ENCODE measurements around the gene DPYD. TPM values are rescaled to one million over a fixed set of nuclear protein-coding genes. Genes with fewer than 3 reads are reported as not detected.

The DPYD gene
- total RNA-seq, 2 donors from 2014 or later = 52.3 to 53.6 TPM

DNA sequence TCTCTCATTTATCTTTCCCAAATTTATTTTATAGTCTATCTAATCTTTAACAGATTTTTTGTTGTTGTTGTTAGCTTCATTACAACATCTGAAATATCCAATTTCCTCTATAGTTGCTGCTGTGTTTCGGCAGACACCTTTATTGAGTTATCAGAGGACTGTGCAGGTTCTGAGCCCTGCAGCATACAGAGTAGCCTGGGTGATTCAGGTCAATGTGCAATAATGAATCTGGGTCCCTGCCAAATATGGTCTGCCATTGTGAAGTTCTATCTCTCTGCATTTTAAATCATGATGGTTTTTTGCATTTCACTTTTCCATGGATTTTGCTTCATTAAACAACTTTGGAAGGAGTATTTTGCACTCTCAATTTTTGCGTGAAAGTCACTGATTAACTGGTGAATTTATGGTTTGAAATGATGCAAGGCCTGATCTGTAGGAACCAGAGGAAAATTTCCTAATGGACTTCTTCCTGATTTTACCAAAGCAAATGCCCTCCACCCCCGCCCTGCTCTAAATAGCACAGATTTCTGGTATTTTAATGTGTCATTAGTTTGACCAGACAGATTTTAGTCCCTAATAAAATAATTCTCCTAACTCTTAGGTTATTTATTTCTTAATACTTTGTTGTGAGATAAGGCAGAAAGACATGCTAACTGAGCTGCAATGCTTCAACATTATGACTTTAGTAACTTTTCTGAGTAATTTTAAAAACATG lies 797.0 kb downstream of the DPYD start:
- no peaks in the 10 kb centered on the region for H3K36me3 Mint-ChIP-seq (ENCODE audit: low read depth)
- DNase-seq = no peak

DNA sequence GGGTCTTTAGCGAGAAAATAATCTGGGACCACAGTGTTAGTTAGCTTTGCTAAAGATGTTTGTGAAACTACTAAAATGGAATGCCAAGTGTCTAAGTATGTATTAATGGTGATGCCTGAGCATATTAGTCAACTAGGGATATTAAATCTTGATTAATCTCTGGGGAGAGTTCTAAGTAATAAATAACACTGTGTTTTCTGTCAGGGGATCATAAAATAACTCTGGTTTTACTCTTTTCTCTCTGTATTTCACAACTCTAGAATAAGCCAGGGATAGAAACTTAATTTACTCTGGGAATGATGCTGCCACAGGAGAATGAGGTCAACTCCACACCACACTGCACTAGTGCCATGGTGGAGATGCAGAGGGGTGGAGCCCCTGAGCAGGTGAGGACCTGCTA lies 800.0 kb downstream of the DPYD start:
- H3K9me3 ChIP-seq (ENCODE audit: control insufficient read depth, low read length, poor library complexity, severe bottlenecking) = no peaks in the 10 kb centered on the region
- Mint-ChIP-seq H3K27ac (no peak overlapping the region), H3K4me3 (no peak overlapping the region), H3K27me3 (no peaks in the 10 kb centered on the region), H3K36me3 (ENCODE audit: low read depth) (no peaks in the 10 kb centered on the region), H3K4me1 (no peaks in the 10 kb centered on the region)
- ATAC-seq (no peak), DNase-seq (no peak)

More for the DNA sequence above, 797.0 kb downstream of the DPYD start:
- H3K9me3 ChIP-seq (ENCODE audit: control insufficient read depth, low read length, poor library complexity, severe bottlenecking) = no peaks in the 10 kb centered on the region
- no peak for ATAC-seq
- H3K27ac Mint-ChIP-seq = no peak overlapping the region
- no peaks in the 10 kb centered on the region for H3K27me3 Mint-ChIP-seq
- peaks cover 2% of the 10 kb centered on the region for H3K4me1 Mint-ChIP-seq
- H3K4me3 Mint-ChIP-seq = no peak overlapping the region

DNA sequence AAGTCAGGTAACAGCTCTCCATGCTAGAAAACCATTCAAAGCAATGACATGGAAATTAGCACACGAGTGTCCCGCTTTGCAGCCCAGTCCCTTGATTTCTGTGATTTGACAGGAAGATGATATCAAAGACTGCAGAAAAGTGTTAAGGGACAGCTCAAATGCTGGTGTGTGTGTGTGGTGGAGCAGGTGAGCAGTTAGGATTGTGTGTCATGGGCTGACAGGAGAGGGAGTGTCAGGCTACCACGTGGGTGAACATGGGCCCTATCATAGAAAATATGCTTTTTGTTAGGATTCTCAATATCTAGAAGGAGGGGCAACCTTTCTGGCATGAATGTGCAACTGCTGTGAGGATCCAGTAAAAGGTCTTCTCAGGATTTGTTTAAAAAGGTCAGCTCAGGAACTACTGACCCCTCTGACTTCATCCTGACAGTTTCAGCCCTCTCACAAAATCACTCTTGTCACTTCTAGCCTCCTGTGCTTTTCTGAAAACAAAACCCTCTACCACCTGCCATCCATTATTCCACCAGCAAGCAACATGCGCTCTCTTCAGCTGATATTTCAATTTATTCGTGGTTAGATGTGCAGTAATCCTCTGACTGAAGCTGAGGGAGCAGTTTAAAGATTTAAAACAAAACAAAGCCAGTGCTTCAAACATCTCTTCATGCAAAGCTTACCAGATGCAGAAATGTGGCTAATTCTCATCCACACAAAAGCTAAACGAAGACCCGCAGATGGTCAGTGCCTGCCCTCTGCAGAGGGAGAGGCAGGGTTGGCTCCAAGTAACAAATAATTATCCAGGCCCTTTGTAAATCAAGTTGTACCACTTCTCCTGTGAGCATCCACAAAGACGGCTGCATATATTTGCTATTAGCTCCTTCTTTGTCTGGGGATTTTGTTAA lies 801.3 kb downstream of the DPYD start:
- DNase-seq = no peak
- Mint-ChIP-seq H3K4me3 (no peak overlapping the region), H3K4me1 (no peaks in the 10 kb centered on the region), H3K27ac (no peak overlapping the region), H3K27me3 (no peaks in the 10 kb centered on the region), H3K36me3 (ENCODE audit: low read depth) (no peaks in the 10 kb centered on the region)
- no peaks in the 10 kb centered on the region for H3K9me3 ChIP-seq (ENCODE audit: control insufficient read depth, low read length, poor library complexity, severe bottlenecking)
- ATAC-seq = no peak

DNA sequence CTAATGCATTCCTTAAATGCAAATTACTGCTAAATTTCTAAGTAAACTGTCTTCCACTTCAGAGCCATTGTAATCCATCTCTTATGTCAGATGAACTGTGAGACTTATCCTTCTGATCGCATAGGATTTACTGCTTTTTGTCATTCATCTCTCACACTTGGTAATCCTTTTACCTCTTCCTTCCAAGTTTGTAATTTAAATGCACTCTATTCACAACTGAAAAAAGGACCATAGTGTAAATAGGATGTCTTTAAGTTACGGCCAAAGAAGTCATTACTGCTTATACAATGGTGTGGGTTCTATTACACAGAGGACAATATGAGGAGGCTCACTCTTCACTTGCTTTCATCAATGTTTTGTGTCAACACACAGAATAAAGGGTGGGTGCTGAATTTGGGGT lies 806.0 kb downstream of the DPYD start:
- Mint-ChIP-seq H3K27me3 (no peaks in the 10 kb centered on the region), H3K36me3 (ENCODE audit: low read depth) (peaks cover 2% of the 10 kb centered on the region), H3K4me1 (no peaks in the 10 kb centered on the region), H3K27ac (no peak overlapping the region), H3K4me3 (no peak overlapping the region)
- no peak for DNase-seq
- H3K9me3 ChIP-seq (ENCODE audit: control insufficient read depth, low read length, poor library complexity, severe bottlenecking) = no peaks in the 10 kb centered on the region
- no peak for ATAC-seq

DNA sequence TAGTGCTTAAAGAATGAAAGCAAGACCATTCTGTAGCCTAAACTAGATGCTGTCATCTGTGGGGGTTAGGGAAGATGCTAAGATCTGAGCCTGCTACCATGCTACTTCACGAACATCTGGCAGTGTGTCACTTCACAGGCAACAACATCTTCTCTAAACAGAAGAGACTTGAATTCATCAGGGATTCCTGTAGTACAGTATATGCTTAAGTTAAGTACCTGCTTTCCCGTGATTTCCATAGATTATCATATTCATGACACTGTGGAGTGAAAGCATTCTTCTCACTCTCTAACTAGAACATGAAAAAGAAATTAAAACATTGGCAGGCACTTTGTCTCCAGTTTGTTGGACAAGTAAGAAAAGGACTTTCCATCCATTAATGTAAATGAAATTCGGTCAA lies 808.4 kb downstream of the DPYD start:
- DNase-seq (no peak), ATAC-seq (no peak)
- H3K9me3 ChIP-seq (ENCODE audit: control insufficient read depth, low read length, poor library complexity, severe bottlenecking) = no peaks in the 10 kb centered on the region
- Mint-ChIP-seq H3K36me3 (ENCODE audit: low read depth) (peaks cover 2% of the 10 kb centered on the region), H3K27me3 (no peaks in the 10 kb centered on the region), H3K4me1 (no peaks in the 10 kb centered on the region), H3K4me3 (no peak overlapping the region), H3K27ac (no peak overlapping the region)

DNA sequence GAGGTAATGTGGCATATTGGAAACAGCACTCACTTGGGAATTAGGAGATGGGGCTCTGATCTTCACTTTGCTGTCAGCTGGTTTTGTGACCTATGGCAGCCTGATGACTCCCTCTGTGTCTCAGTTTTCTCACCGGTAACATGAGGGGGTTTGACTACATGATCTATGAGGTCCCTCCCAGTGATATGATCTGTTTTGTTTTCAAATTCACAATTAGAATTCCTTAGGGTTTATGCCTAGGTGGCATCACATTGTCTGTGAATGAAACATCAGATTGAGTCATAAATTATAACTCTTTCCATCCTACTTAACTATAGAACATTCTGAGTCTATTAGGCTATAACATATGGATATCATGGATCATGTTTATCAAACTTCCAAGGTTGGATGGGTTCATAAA lies 812.7 kb downstream of the DPYD start:
- Mint-ChIP-seq H3K27ac (no peak overlapping the region), H3K4me3 (no peak overlapping the region), H3K4me1 (peaks cover 3% of the 10 kb centered on the region), H3K27me3 (no peaks in the 10 kb centered on the region), H3K36me3 (ENCODE audit: low read depth) (peaks cover 4% of the 10 kb centered on the region)
- ATAC-seq = no peak
- no peaks in the 10 kb centered on the region for H3K9me3 ChIP-seq (ENCODE audit: control insufficient read depth, low read length, poor library complexity, severe bottlenecking)
- DNase-seq = no peak

DNA sequence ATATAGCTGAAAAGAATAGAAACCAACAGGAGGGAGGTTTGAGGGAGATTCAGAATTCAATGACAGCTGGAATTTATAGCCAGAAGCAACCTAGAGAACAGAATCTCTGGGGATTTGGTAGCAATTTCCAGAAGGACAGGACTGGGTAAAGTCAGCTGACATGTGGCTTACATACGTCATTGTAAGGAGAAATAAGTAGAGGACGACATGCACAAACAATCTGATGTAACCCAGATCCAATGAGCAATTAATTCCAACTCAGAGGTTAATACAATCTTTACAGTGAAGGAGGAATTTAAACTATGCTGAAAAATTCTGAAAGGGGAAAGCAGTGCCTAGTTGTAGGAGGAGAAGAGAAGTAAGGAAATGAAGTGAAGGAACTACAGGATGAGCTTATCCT lies 815.3 kb downstream of the DPYD start:
- Mint-ChIP-seq H3K27me3 (no peaks in the 10 kb centered on the region), H3K4me1 (peaks cover 3% of the 10 kb centered on the region), H3K27ac (no peak overlapping the region), H3K36me3 (ENCODE audit: low read depth) (peaks cover 2% of the 10 kb centered on the region), H3K4me3 (no peak overlapping the region)
- H3K9me3 ChIP-seq (ENCODE audit: control insufficient read depth, low read length, poor library complexity, severe bottlenecking) = no peaks in the 10 kb centered on the region
- DNase-seq (no peak), ATAC-seq (no peak)

DNA sequence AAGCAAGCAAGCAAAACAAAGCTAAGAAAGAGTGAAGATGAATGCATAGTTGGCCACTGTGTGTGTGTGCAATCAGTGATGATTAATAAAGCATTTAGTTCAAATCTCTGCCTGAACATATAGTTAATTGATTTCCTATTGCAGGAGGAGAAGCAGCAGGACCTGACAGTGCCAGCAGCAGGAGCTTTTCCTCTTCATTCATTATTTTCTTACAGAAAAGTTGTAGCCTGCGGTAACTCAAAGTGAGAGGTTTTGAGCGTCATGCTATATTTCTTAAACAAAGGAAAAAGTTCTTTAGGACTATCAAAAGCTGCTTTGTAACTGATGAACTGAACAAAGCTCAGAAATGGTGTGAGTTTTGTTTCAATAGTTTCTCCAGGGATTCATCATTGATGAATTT lies 819.3 kb downstream of the DPYD start:
- H3K4me1 Mint-ChIP-seq = peaks cover 5% of the 10 kb centered on the region
- H3K4me3 Mint-ChIP-seq = no peak overlapping the region
- peaks cover 6% of the 10 kb centered on the region for H3K36me3 Mint-ChIP-seq (ENCODE audit: low read depth)
- H3K9me3 ChIP-seq (ENCODE audit: control insufficient read depth, low read length, poor library complexity, severe bottlenecking) = no peaks in the 10 kb centered on the region
- no peak for DNase-seq
- H3K27me3 Mint-ChIP-seq = no peaks in the 10 kb centered on the region
- no peak overlapping the region for H3K27ac Mint-ChIP-seq
- no peak for ATAC-seq

DNA sequence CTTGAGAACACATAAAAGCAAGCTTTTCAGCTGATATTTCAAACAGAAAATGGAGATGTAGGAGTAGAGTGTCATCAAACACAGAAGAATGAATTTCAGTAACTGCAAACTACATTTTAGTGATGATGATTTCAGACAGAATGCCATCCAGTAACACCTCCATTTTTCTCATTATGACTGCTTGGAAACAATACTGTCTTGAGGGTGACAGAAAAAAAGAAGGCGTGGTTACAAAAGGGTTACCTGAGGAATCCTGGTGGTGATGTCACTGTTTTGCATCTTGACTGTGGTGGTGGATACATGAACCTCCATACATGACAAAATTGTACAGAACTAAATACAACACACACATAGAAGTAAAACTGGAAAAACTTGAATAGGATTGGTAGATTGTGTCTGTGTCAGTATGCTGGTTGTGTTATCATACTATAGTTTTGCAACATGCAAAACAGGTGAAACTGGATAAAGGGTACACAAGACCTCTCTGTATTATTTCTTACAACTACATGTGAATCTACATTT lies 823.4 kb downstream of the DPYD start:
- H3K36me3 Mint-ChIP-seq (ENCODE audit: low read depth) = peaks cover 4% of the 10 kb centered on the region
- H3K27ac Mint-ChIP-seq = no peak overlapping the region
- H3K27me3 Mint-ChIP-seq = no peaks in the 10 kb centered on the region
- peaks cover 2% of the 10 kb centered on the region for H3K4me1 Mint-ChIP-seq
- no peaks in the 10 kb centered on the region for H3K9me3 ChIP-seq (ENCODE audit: control insufficient read depth, low read length, poor library complexity, severe bottlenecking)
- no peak for ATAC-seq
- no peak for DNase-seq
- no peak overlapping the region for H3K4me3 Mint-ChIP-seq

DNA sequence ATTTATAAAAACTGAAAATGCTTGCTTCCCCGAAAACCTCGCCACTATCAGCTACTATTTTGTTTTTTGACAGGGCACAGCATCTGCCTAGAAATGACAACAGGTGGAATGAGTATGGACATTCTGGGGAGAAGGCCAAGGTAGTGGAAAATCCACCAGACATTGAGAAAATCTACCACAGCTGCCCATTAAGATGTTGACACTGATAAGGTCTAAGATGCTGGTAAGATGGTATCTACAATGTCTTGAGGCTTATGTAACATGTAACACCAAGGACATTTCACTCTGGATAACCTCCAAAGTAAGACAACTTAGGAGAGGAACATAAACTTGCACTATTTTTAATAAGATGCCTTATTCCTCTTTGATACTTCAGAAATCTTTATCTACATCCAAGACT lies 825.1 kb downstream of the DPYD start:
- no peaks in the 10 kb centered on the region for H3K27me3 Mint-ChIP-seq
- H3K4me3 Mint-ChIP-seq = no peak overlapping the region
- no peak for ATAC-seq

DNA sequence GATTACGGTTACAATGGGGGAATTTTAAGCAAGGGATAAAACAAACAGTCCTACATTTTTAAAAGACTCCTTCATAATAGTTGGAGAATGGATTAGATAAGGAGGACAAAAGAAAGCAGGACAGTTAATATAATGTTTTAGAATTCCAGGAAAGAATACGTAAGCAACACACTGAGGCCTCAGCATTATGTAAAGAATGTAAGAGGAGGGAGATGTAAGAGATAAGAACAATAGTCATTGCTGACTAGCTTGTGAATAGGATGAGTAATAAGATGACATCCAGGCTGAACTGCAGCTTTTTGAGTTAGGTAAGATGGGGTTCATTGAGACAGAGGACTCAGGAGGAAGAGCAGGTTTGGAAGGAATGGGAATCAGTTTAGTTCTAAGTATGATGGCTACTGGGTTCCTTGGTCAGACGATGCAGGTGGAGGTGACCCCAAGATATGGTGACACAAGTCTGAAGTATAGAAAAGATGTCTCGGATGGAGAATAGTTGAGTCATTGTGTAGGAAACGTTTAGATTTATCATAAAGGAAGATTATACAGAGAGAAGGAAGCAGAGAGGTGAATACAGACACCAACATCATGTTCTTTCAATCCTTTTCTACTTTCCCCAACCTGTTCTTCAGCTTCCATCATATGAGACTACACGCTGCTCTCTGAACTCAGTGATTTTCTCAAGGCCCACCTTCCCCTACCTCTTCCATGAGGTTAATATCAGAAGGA lies 826.4 kb downstream of the DPYD start:
- peaks cover 3% of the 10 kb centered on the region for H3K36me3 Mint-ChIP-seq (ENCODE audit: low read depth)

More for the DNA sequence above, 825.1 kb downstream of the DPYD start:
- H3K4me1 Mint-ChIP-seq = peaks cover 2% of the 10 kb centered on the region
- no peak overlapping the region for H3K27ac Mint-ChIP-seq
- DNase-seq = no peak
- no peaks in the 10 kb centered on the region for H3K9me3 ChIP-seq (ENCODE audit: control insufficient read depth, low read length, poor library complexity, severe bottlenecking)
- peaks cover 4% of the 10 kb centered on the region for H3K36me3 Mint-ChIP-seq (ENCODE audit: low read depth)

DNA sequence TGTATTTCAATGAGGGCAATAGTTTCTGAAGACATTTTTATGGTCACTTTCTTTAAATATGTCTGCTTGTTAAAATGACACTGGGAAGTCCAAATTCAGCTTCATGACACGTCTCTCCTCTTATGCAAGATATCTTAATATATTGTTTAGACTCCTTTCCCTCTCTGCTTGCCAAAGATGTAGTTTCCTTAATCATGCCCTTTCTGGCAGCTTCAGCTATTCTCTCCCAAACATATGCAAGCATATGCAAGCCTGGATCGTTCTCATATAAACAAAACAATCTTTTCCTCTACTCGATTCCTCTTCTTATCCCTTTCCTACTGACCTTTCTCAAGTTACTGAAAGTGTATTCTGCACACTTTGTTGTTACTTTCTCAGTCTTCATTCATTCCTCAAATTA lies 827.1 kb downstream of the DPYD start:
- no peaks in the 10 kb centered on the region for H3K27me3 Mint-ChIP-seq
- no peaks in the 10 kb centered on the region for H3K4me1 Mint-ChIP-seq
- H3K9me3 ChIP-seq (ENCODE audit: control insufficient read depth, low read length, poor library complexity, severe bottlenecking) = no peaks in the 10 kb centered on the region
- H3K27ac Mint-ChIP-seq = no peak overlapping the region
- no peak for DNase-seq
- no peak overlapping the region for H3K4me3 Mint-ChIP-seq
- ATAC-seq = no peak
- peaks cover 2% of the 10 kb centered on the region for H3K36me3 Mint-ChIP-seq (ENCODE audit: low read depth)

More for the DNA sequence above, 826.4 kb downstream of the DPYD start:
- ATAC-seq (no peak), DNase-seq (no peak)
- H3K27me3 Mint-ChIP-seq = no peaks in the 10 kb centered on the region
- H3K4me3 Mint-ChIP-seq = no peak overlapping the region
- no peaks in the 10 kb centered on the region for H3K9me3 ChIP-seq (ENCODE audit: control insufficient read depth, low read length, poor library complexity, severe bottlenecking)
- H3K4me1 Mint-ChIP-seq = peaks cover 1% of the 10 kb centered on the region
- H3K27ac Mint-ChIP-seq = no peak overlapping the region

DNA sequence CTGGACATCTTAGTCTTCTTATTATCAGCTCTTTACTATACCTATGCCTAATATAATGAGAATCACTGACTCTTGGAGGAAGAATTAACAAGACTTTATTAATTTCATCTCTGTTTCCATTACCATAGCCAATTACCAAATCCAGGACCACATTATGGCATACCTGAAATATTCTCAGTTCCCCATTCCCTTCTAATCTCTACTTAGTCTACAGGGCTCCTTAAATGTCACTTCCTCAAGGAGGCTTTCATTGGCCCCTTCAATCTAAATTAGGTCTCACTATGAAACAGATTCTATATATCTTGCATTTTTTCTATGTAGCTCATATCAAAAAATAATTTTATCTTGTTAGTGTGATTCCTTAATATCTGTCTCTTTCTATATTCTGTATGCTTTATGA lies 828.0 kb downstream of the DPYD start:
- H3K27me3 Mint-ChIP-seq = no peaks in the 10 kb centered on the region
- H3K4me1 Mint-ChIP-seq = no peaks in the 10 kb centered on the region
- no peak overlapping the region for H3K4me3 Mint-ChIP-seq
- no peak overlapping the region for H3K27ac Mint-ChIP-seq
- no peaks in the 10 kb centered on the region for H3K9me3 ChIP-seq (ENCODE audit: control insufficient read depth, low read length, poor library complexity, severe bottlenecking)
- H3K36me3 Mint-ChIP-seq (ENCODE audit: low read depth) = peaks cover 2% of the 10 kb centered on the region
- ATAC-seq = no peak
- DNase-seq = no peak
